Spinal cord (tissue), 10 donors: Measurements from ENCODE around the gene NCBP2L. TPM values are rescaled to one million over a fixed set of nuclear protein-coding genes. Genes with fewer than 3 reads are reported as not detected.

ENCODE experiments used
- DNase-seq, 6 donors: peaks; one replicate each; pipeline versions ENCODE4 v3.0.0 to v3.0.0-alpha.2; 2013 to 2015; ENCODE audit warnings: low spot score in 6 of 6, low read depth in 4 of 6
- H3K27ac ChIP-seq: one replicate; pipeline ENCODE4 v1.5.1; 2013; ENCODE audit warnings: low read depth, low read length, control low read depth
- H3K27me3 ChIP-seq: one replicate; pipeline ENCODE4 v1.6.1; 2013; ENCODE audit warnings: low read length; ENCODE audit not compliant: control insufficient read depth, insufficient read depth
- H3K36me3 ChIP-seq: one replicate; pipeline ENCODE4 v1.6.1; 2013; ENCODE audit warnings: low read length; ENCODE audit not compliant: control insufficient read depth, insufficient read depth
- H3K4me1 ChIP-seq: one replicate; pipeline ENCODE4 v1.6.1; 2013; ENCODE audit warnings: low read length; ENCODE audit not compliant: control insufficient read depth, insufficient read depth
- H3K4me3 ChIP-seq: one replicate; pipeline ENCODE4 v1.5.1; 2013; ENCODE audit warnings: low read depth, low read length, control low read depth
- H3K9me3 ChIP-seq: one replicate; pipeline ENCODE4 v1.6.1; 2013; ENCODE audit warnings: low read length; ENCODE audit not compliant: control insufficient read depth, insufficient read depth
- WGBS: methylation state at CpG from one replicate; pipeline ENCODE4 v1.1.5; 2013; ENCODE audit warnings: missing lambda C conversion rate; ENCODE audit not compliant: insufficient coverage; 5-methylcytosine and 5-hydroxymethylcytosine counted together
- long read RNA-seq, 4 donors: transcript quantifications; one replicate each; lab custom pipeline, GENCODE V29; 2026
- polyA plus RNA-seq, 2 donors: library from polyadenylated mRNA; unstranded; fragments of 120-200 nt; gene quantifications; one replicate each; pipeline ENCODE4 v1.2.1, GENCODE V29; 2013; ENCODE audit not compliant: insufficient read length in 2 of 2
- total RNA-seq, 2 donors: library from RNA; depleted of rRNA in 1 of 2; stranded (reverse); fragments of 120-200 nt in 1 of 2; fragments of >200 nt in 1 of 2; gene quantifications; one replicate each; pipeline versions ENCODE4 v1.2.3 to v1.2.4, GENCODE V29; 2013 to 2014
- donor health status: healthy.

Gene NCBP2L
- total RNA-seq (under 1 TPM in 1 of 2 donors, not detected in 1; 0.06 TPM), polyA plus RNA-seq (under 1 TPM in 1 of 2 donors, not detected in 1; 0.14 TPM)
- long read RNA-seq, donor 1: 0 reads
- long read RNA-seq, donor 2: 0 reads
- long read RNA-seq, donor 3: 0 reads
- long read RNA-seq, donor 4: 0 reads

GRCh38 chrX:107777536-107777832, at the start of gene NCBP2L:
Gene NCBP2L (plus strand): TSS chrX:107777733. CDS start chrX:107794221, 16,488 bp downstream.
- H3K27ac ChIP-seq: no peak within 1 kb of the TSS
- no peaks in the 10 kb centered on the region for H3K9me3 ChIP-seq
- no peak for DNase-seq
- H3K27me3 ChIP-seq: peaks cover 44% of the 10 kb centered on the region
- 66% methylated on average over 6 of the region's 6 CpGs for WGBS
- H3K4me1 ChIP-seq: peaks cover 19% of the 10 kb centered on the region
- no peaks in the 10 kb centered on the region for H3K36me3 ChIP-seq
- H3K4me3 ChIP-seq: peak within 1 kb of the TSS; percentile 56

DNA sequence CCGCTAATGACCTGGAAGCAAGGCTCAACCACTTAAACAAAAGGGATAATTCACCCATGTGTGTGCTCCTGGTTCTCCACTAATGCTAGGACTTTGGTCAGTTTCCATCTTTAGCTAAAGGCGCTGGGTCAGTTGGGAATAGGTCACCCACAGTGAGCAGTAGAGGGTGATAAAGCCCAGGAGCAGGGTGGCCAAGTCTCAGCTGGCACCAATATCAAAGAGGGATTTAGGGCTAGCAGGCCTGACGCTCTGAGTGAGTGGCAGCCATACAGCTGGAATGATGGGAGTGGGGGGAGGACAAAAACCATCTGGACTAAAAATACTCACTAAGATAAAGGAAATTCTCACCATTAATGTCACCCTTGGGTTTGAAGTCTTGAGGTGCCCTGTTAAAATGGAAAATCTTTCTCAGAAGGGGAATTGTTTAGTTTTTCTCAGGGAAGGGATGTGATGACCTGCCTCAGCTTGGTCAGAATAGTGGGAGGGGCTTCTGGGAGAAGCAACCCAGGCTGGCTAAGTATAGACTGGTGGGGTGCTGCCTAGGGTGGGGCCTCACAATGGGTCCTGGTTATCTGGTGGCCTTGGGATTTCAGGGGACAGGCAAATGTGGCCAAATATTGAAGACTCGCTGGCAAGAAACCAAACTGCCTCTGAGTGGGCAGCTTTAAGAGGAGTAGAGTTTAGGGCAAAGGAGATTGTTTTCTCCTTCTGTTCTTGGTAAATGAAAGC, 49.0 kb upstream of the NCBP2L start:
- DNase-seq: no peak
- peaks cover 2% of the 10 kb centered on the region for H3K9me3 ChIP-seq
- H3K36me3 ChIP-seq: no peaks in the 10 kb centered on the region
- peaks cover 28% of the 10 kb centered on the region for H3K4me1 ChIP-seq
- H3K4me3 ChIP-seq: no peak overlapping the region
- no peak overlapping the region for H3K27ac ChIP-seq
- WGBS: 88% methylated on average over 3 of the region's 4 CpGs
- H3K27me3 ChIP-seq: peaks cover 19% of the 10 kb centered on the region

GRCh38 chrX:107729558-107730297, 47.8 kb upstream of the NCBP2L start:
- DNase-seq: no peak
- Histone ChIP-seq H3K27me3 (peaks cover 23% of the 10 kb centered on the region), H3K27ac (no peak overlapping the region), H3K9me3 (no peaks in the 10 kb centered on the region), H3K4me3 (no peak overlapping the region), H3K36me3 (no peaks in the 10 kb centered on the region), H3K4me1 (peaks cover 23% of the 10 kb centered on the region)
- WGBS: 40% methylated on average over 1 of the region's 8 CpGs

DNA sequence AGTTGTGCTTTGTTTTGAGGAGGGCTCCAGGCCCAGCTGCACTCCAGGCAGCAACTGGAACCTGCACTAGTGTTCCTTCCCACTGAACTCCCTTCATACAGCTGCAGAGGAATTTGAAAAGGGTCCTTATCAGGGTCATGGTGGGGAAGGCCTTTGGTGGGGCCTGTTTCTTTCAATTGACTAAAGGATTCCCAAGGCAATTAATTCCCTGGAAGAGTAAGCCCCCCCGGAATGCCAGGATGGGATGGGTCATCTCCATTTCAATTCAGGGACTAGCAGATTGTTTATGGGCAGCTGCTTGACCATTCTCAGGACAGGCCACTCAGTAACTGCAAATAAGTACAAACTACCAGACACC, 47.3 kb upstream of the NCBP2L start:
- DNase-seq: no peak
- Histone ChIP-seq H3K4me3 (no peak overlapping the region), H3K27ac (no peak overlapping the region), H3K9me3 (no peaks in the 10 kb centered on the region), H3K27me3 (peaks cover 23% of the 10 kb centered on the region), H3K36me3 (no peaks in the 10 kb centered on the region), H3K4me1 (peaks cover 23% of the 10 kb centered on the region)
- 40% methylated on average over 1 of the region's 1 CpG for WGBS

- H3K36me3 ChIP-seq: no peaks in the 10 kb centered on the region
- no peaks in the 10 kb centered on the region for H3K9me3 ChIP-seq
- peak overlapping the region; percentile 40 for H3K27ac ChIP-seq
- H3K4me1 ChIP-seq: peaks cover 17% of the 10 kb centered on the region
- no peak overlapping the region for H3K4me3 ChIP-seq
- 75% methylated on average over 6 of the region's 9 CpGs for WGBS
- DNase-seq: no peak
- H3K27me3 ChIP-seq: peaks cover 28% of the 10 kb centered on the region
These were observed 46.4 kb upstream of the NCBP2L start for GRCh38 chrX:107730991-107731766.

GRCh38 chrX:107731831-107732502, 45.6 kb upstream of the NCBP2L start:
- Histone ChIP-seq H3K9me3 (no peaks in the 10 kb centered on the region), H3K36me3 (no peaks in the 10 kb centered on the region), H3K27me3 (peaks cover 30% of the 10 kb centered on the region), H3K4me1 (peaks cover 19% of the 10 kb centered on the region), H3K27ac (peak overlapping the region; percentile 40), H3K4me3 (no peak overlapping the region)
- DNase-seq: peak in 2 of 6 donors; percentile 47 to 77
- 52% methylated on average over 5 of the region's 7 CpGs for WGBS

DNA sequence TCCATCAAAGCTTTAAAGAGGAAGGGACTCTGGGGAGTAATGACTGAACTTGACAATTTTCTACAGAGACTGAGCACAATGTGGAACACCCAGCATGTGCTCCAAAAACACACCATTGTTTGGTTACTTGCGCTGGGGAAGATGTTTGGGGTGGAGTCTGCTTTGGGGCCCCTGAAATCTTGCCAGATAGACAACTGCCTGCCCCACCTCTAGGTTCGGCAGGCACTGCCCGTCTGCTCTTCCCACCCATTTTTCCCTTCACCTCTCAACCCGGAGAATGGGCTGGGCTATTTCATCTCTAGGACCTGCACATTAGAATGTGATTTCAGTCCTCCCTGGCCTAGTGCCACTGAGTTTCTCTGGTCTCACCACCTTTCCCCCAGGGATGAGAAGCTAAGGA, 43.8 kb upstream of the NCBP2L start:
- Histone ChIP-seq H3K4me1 (peaks cover 32% of the 10 kb centered on the region), H3K4me3 (no peak overlapping the region), H3K9me3 (no peaks in the 10 kb centered on the region), H3K36me3 (no peaks in the 10 kb centered on the region), H3K27me3 (peaks cover 27% of the 10 kb centered on the region), H3K27ac (no peak overlapping the region)
- DNase-seq: no peak
- 76% methylated on average over 4 of the region's 4 CpGs for WGBS

DNA sequence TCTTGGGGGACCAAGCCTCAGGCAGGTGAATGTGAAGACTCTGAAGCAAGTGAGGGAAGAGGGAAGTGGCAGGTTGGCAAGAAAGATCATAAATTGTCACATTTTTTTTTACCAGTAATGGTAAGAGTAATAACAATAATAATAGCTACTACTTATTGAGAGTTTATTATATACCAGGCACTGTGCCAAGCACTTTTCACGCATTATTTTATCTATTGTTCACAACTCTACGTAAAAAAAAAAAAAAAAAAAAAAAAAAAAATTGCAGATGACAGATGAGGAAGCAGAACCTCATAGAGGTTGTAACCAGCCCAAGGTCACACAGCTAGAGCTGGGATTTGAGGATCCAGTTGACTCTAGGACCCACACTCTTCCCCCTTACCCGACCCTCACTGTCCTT, 42.9 kb upstream of the NCBP2L start:
- Histone ChIP-seq H3K9me3 (no peaks in the 10 kb centered on the region), H3K36me3 (no peaks in the 10 kb centered on the region), H3K4me3 (no peak overlapping the region), H3K4me1 (peaks cover 33% of the 10 kb centered on the region), H3K27ac (no peak overlapping the region), H3K27me3 (peaks cover 21% of the 10 kb centered on the region)
- DNase-seq: no peak
- WGBS: no CpG with 5 or more reads among the region's 3 CpGs
